Astrocyte of the cerebellum (primary cell): ENCODE measurements around the gene ANXA2.
"Not testable (repeated sequence)": the region's sequence is repeated elsewhere in the genome, so short reads cannot be mapped to it uniquely, and the experiment has no call there.

Experiments
- DNase-seq: peaks from one replicate; pipeline ENCODE4 v3.0.0-alpha.2; 2011; ENCODE audit warnings: low read depth
- H3K4me3 ChIP-seq: 2 replicates; pipeline ENCODE4 v1.5.1; 2011; ENCODE audit warnings: mild to moderate bottlenecking, low read depth, low read length, moderate library complexity
- in situ Hi-C: cut with HindIII; loops from 2 replicates; pipeline ENCODE4 v1.10.0; 2017; ENCODE audit warnings: low sequenced_read_pairs
- TF ChIP-seq, protein P1 (sequence below): IDR thresholded peaks from 2 replicates; pipeline ENCODE4 v1.5.1; 2012; ENCODE audit warnings: low read length, low read depth, moderate library complexity, mild to moderate bottlenecking; ENCODE audit errors: missing control alignments

The ANXA2 gene

DNA sequence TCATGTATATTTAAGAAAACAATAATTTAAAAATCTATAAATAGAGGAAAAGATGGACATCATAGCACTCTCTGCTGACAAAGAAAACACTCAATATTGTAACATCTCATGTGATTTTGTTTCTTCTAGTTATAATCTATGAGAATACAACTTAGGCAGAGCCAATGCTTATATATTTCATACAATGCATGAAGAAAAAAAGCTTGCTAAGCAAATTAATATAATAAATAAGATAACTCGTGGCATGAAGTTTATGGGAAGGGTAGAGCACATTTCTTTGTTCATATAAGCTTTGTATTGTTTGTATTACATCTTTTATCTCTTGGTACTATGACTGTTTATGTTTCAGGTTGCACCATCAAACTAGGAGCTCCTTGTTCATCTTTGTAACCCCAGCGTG, 7.6 kb upstream of the ANXA2 start:
- in situ Hi-C loops: no loop called here
- DNase-seq: no peak
- TF ChIP-seq, protein P1, sequence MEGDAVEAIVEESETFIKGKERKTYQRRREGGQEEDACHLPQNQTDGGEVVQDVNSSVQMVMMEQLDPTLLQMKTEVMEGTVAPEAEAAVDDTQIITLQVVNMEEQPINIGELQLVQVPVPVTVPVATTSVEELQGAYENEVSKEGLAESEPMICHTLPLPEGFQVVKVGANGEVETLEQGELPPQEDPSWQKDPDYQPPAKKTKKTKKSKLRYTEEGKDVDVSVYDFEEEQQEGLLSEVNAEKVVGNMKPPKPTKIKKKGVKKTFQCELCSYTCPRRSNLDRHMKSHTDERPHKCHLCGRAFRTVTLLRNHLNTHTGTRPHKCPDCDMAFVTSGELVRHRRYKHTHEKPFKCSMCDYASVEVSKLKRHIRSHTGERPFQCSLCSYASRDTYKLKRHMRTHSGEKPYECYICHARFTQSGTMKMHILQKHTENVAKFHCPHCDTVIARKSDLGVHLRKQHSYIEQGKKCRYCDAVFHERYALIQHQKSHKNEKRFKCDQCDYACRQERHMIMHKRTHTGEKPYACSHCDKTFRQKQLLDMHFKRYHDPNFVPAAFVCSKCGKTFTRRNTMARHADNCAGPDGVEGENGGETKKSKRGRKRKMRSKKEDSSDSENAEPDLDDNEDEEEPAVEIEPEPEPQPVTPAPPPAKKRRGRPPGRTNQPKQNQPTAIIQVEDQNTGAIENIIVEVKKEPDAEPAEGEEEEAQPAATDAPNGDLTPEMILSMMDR: no peak

DNA sequence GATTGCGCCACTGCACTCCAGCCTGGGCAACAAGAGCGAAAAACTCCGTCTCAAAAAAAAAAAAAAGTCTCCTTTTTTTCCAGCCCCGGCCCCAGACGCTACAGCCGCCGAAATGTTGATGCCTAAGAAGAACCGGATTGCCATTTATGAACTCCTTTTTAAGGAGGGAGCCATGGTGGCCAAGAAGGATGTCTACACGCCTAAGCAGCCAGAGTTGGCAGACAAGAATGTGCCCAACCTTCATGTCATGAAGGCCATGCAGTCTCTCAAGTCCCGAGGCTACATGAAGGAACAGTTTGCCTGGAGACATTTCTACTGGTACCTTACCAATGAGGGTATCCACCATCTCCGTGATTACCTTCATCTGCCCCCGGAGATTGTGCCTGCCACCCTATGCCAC, 6.6 kb upstream of the ANXA2 start:
- H3K4me3 ChIP-seq, in situ Hi-C loops: not testable (repeated sequence)

More for the DNA sequence above, 7.6 kb upstream of the ANXA2 start:
- H3K4me3 ChIP-seq: no peak overlapping the region

DNA sequence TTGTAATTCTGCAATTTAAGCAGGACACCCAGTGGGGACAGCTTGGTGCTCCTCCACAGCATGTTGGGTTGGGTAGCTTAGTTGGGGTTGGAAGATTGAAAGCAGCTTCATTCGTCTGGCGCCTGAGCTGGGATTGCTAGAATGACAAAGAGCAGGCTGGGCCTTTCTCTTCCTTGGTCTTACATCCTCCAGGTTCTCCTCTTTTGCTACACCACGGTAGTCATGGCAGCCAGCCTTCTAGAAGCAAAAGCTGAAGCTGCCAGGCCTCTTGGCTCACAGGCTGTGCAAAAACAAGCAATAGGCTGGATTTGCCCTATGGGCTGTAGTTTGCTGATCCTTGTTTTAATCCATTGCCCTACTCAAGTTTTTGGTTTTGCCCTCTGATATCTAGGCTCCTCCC, 3.2 kb upstream of the ANXA2 start:
- DNase-seq: no peak
- in situ Hi-C loops: no loop called here
- TF ChIP-seq, protein P1: no peak
- H3K4me3 ChIP-seq: no peak overlapping the region

More for the DNA sequence above, 6.6 kb upstream of the ANXA2 start:
- not testable (repeated sequence) for DNase-seq

DNA sequence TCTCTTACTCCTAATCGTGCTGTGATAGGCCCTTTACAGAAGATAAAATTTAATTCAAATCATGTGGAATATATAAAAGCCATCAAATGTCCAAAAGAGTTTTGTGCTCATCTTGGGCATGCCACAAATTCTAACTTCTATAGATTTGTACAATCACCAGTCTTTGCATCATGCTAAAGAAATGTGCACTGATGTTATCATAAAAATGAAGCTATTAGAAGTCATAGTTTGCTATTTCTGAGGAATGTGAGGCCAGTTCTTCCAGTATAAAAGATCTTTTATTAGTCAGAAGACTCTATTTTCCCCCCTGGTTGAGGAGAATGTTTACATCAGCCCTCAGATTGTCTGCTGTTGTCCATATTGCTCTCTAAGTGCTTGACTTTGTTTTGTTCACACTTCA, 2.1 kb upstream of the ANXA2 start:
- DNase-seq: no peak
- no peak overlapping the region for H3K4me3 ChIP-seq
- in situ Hi-C loops: loop anchor here (5.0 kb wide), 1 partner anchor 38 kb away; no protein-coding TSS in a partner anchor
- TF ChIP-seq, protein P1: no peak

DNA sequence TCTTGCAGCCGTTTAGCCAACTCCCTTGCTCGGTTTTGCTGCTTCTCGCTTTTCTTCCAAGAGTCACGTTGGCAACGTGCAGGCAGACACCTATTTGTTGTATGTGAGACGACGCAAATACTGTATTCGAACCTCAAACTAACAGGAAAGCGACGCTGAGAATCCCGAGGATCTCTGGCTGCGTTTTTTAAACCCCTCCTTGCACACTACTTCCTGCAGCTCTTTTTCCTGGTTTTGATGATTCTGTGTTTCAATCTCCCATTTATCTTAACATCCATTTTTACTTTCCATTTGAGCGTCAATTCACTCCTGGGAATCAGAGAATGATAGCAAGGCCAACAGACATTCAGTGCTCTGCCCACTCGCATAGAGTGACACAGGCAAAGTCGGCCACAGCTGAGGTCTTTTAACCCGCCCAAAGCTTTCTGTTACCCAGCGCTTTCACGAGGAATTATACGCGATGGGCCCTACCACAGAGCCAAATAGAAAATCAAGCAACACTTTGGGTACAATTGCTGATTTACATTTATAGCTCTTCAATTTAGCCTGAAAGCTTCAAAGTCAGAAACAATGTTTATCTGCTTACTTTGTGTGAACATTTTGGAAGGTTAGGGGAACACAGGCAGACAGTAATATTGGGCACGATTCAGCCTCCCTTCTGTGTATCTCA, 1.6 kb upstream of the ANXA2 start:
- TF ChIP-seq, protein P1: no peak
- no peak for DNase-seq
- H3K4me3 ChIP-seq: no peak overlapping the region
- in situ Hi-C loops: loop anchor here (5.0 kb wide), 1 partner anchor 37 kb away; no protein-coding TSS in a partner anchor

DNA sequence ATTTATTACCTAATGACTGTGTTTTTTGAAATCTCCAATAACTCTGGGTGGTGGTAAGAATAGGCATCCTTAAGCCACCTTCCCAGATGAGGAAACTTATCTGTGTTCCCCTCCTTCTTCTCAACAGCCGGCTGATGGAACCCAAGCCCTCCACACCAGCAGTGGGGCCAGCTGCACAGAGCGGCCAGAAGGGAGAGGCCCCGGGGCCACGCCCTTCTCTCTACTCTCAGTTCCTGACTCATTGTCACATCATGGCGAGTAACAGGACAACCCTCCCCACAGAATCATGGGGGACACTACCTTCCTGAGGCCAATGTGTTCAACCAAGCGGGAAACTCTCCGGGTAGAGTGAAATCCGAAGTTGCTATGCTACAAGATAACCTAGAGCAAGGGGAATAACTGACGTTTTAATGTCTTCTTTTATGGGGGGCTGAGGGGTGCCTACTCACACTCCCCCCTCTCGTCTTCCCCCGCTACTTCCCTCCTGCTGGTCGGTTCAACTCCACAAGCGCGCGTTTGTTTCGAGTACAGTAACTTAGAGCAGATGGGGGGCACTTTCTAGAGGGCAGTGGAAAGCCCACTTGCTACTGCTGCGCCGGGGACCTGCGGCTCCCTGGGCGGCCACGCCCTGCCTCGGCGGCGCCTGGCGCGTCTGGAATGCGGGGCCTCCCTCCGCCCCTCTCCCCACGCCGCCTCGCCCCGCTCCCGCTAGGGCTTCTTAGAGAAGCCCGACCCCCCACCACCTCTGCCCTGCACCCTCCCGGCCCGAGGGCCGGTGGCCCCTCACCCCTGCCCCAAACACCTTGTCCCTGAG, 621 bp downstream of the ANXA2 start:
- peak overlapping the region; percentile 73 for H3K4me3 ChIP-seq
- in situ Hi-C loops: loop anchor here (5.0 kb wide), 1 partner anchor 35 kb away; no protein-coding TSS in a partner anchor
- TF ChIP-seq, protein P1: no peak
- no peak for DNase-seq

DNA sequence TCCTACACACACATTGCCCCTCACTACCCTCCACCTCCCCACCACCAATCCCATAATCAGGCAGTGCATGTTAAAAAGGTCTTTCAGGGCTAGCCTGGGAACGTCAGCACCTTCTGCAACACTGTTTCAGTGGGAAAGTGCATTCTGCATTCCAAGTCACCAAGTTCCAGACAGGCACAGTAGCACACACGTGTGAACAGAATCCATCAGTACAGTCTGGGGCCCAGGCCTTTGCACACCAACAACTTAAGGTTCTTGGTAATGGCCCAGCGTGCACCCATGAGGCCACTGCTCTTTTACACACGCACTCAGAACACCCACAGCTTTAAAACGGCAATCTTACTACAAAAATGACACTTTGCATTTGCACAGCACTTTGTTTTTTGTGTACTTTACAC, 1.2 kb downstream of the ANXA2 start:
- H3K4me3 ChIP-seq: peak overlapping the region; percentile 73
- in situ Hi-C loops: loop anchor here (5.0 kb wide), 1 partner anchor 34 kb away; no protein-coding TSS in a partner anchor
- TF ChIP-seq, protein P1: no peak
- DNase-seq: no peak
